ENCODE measurements around the gene EFCAB10. TPM values are rescaled to one million over a fixed set of nuclear protein-coding genes. Genes with fewer than 3 reads are reported as not detected.

EFCAB10 gene
- total RNA-seq, 4 donors from 2014 or later: not detected

DNA sequence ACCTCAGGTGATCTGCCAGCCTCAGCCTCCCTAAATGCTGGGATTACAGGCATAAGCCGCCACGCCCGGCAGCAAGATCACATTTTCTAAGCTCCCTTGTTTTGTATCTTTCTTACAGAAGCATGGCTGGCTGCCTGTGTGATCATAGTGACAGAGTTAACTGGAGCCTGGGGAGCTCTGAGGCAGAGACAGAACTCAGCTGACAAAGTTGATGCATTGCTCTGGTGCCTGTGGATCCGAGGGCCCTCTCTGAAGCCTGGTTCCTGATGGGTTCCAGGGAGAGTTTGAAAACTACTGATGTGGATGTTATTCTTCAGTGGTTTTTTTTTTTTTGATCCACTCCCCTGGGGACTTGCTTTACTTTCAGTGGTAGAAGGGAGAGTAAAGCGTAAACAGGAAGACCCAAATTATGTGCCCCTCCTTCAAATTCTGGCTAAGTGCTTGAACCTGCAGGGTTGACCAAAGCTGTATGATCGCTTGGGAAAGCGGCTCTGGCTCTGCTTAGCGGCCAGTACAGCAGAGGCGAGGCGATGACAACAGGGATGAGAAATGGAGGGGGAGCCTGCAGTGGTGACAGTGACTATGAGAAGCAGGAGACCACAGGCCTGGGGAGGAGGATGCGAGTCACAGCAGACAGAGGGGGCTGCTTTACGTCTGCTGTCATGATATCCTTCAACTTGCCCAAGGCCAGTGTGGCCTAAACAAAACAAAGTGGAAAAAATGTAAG is 6.8 kb upstream of the EFCAB10 start:
- H3K36me3 ChIP-seq: no peaks in the 10 kb centered on the region
- no peak overlapping the region for H3K4me3 ChIP-seq (replicated peaks in 1 of 3)
- no peak for DNase-seq
- H3K27ac ChIP-seq: peak overlapping the region in 1 of 3 donors; percentile 42
- intact Hi-C loops (cut with DNase I): no loop called here
- WGBS, 2 donors: 76 to 84% methylated on average over 12 of the region's 12 CpGs
- H3K4me1 ChIP-seq: peaks cover 3 to 4% of the 10 kb centered on the region in 2 donors
- no peak for TF ChIP-seq CTCF (IDR thresholded peaks at IDR 0.05)
- TF ChIP-seq POLR2A (IDR thresholded peaks at IDR 0.05): no peak
- H3K9me3 ChIP-seq: no peaks in the 10 kb centered on the region
- H3K27me3 ChIP-seq: no peaks in the 10 kb centered on the region

GRCh38 chr7:105585850-105586500 is 4.7 kb upstream of the EFCAB10 start:
- H3K4me1 ChIP-seq: peaks cover 8 to 10% of the 10 kb centered on the region in 2 donors
- H3K9me3 ChIP-seq: no peaks in the 10 kb centered on the region
- no peak overlapping the region for H3K4me3 ChIP-seq (replicated peaks in 1 of 3)
- intact Hi-C loops (cut with DNase I): no loop called here
- no peaks in the 10 kb centered on the region for H3K27me3 ChIP-seq
- no peak overlapping the region for H3K27ac ChIP-seq
- TF ChIP-seq CTCF (IDR thresholded peaks at IDR 0.05) (no peak), POLR2A (IDR thresholded peaks at IDR 0.05) (no peak)
- no peaks in the 10 kb centered on the region for H3K36me3 ChIP-seq
- DNase-seq: no peak
- WGBS, 2 donors: 91 to 98% methylated on average over 2 of the region's 2 CpGs

GRCh38 chr7:105584165-105584564 is 2.9 kb upstream of the EFCAB10 start:
- no peak overlapping the region for H3K27ac ChIP-seq
- H3K9me3 ChIP-seq: no peaks in the 10 kb centered on the region
- TF ChIP-seq POLR2A (IDR thresholded peaks at IDR 0.05): no peak
- TF ChIP-seq CTCF (IDR thresholded peaks at IDR 0.05): no peak
- H3K4me3 ChIP-seq (replicated peaks in 1 of 3): no peak overlapping the region
- no peaks in the 10 kb centered on the region for H3K27me3 ChIP-seq
- 76 to 92% methylated on average over 5 of the region's 5 CpGs for WGBS, 2 donors
- no peak for DNase-seq
- intact Hi-C loops (cut with DNase I): no loop called here
- H3K4me1 ChIP-seq: peaks cover 6 to 10% of the 10 kb centered on the region in 2 donors
- no peaks in the 10 kb centered on the region for H3K36me3 ChIP-seq

DNA sequence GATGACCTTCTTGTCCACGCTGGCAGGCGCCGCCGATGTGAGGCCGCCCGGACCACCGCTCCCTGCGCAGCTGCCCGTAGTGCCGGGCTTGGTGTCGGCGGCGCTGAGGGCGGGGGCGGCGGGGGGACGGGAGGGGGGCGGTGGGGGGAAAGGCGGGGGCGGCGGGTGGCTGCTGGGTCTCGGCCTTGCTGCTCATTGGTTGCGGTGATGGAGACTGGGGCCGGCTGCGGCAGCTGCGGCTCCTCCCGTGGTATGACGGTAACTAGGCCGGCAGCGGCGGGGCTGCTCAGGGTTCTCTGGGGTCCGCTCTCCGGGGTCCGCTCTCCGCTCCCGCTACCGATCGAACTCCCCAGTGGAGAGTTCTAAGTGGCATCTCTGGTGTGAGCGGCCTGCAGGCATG is 1.8 kb upstream of the EFCAB10 start:
- no peak overlapping the region for H3K27ac ChIP-seq
- no peak overlapping the region for H3K4me3 ChIP-seq (replicated peaks in 1 of 3)
- 73 to 80% methylated on average over 14 to 16 of the region's 39 CpGs for WGBS, 2 donors
- intact Hi-C loops (cut with DNase I): no loop called here
- DNase-seq: no peak
- no peaks in the 10 kb centered on the region for H3K9me3 ChIP-seq
- no peak for TF ChIP-seq POLR2A (IDR thresholded peaks at IDR 0.05)
- TF ChIP-seq CTCF (IDR thresholded peaks at IDR 0.05): no peak
- no peaks in the 10 kb centered on the region for H3K36me3 ChIP-seq
- H3K27me3 ChIP-seq: no peaks in the 10 kb centered on the region
- peaks cover 5 to 8% of the 10 kb centered on the region in 2 donors for H3K4me1 ChIP-seq
